ENCODE measurements around the gene DUS2.

DNA sequence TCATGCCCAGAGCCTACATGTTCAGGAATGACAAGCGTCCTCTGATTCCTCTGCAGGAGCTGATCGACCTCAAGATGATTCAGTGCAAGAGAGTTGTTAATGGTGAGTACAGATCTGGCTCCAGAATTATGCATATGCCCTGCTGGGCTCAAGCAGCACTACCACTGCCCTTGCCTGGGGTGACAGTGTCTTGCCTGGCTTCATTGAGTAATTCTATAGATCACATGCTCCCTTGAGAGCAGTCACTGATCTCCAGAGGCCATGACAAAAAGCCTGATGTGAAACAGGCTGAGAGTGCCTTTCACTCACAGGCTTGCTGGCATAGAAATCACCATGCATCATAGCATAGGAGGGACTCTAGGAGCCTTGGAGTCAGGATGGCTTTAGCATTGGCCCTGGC, 26.4 kb downstream of the DUS2 start:
- TF ChIP-seq, protein P1, sequence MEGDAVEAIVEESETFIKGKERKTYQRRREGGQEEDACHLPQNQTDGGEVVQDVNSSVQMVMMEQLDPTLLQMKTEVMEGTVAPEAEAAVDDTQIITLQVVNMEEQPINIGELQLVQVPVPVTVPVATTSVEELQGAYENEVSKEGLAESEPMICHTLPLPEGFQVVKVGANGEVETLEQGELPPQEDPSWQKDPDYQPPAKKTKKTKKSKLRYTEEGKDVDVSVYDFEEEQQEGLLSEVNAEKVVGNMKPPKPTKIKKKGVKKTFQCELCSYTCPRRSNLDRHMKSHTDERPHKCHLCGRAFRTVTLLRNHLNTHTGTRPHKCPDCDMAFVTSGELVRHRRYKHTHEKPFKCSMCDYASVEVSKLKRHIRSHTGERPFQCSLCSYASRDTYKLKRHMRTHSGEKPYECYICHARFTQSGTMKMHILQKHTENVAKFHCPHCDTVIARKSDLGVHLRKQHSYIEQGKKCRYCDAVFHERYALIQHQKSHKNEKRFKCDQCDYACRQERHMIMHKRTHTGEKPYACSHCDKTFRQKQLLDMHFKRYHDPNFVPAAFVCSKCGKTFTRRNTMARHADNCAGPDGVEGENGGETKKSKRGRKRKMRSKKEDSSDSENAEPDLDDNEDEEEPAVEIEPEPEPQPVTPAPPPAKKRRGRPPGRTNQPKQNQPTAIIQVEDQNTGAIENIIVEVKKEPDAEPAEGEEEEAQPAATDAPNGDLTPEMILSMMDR (IDR thresholded peaks at IDR 0.05; ENCODE audit: control extremely low read depth in 1 of 3, insufficient read depth in 1 of 3, low read depth in 1 of 3, low read length in 3 of 3), result no peak
- TF ChIP-seq EZH2 (IDR thresholded peaks at IDR 0.05; ENCODE audit: low read depth, low read length, severe bottlenecking) (no peak), JUN (IDR thresholded peaks at IDR 0.05; ENCODE audit: low read depth, low read length) (no peak), CEBPB (IDR thresholded peaks at IDR 0.05; ENCODE audit: low read depth, low read length) (no peak), MAFK (IDR thresholded peaks at IDR 0.05; ENCODE audit: low read depth, low read length) (no peak), EP300 (IDR thresholded peaks at IDR 0.05; ENCODE audit: borderline replicate concordance in 1 of 2, low read depth in 2 of 2, low read length in 2 of 2) (no peak)
- TF ChIP-seq, protein P2, sequence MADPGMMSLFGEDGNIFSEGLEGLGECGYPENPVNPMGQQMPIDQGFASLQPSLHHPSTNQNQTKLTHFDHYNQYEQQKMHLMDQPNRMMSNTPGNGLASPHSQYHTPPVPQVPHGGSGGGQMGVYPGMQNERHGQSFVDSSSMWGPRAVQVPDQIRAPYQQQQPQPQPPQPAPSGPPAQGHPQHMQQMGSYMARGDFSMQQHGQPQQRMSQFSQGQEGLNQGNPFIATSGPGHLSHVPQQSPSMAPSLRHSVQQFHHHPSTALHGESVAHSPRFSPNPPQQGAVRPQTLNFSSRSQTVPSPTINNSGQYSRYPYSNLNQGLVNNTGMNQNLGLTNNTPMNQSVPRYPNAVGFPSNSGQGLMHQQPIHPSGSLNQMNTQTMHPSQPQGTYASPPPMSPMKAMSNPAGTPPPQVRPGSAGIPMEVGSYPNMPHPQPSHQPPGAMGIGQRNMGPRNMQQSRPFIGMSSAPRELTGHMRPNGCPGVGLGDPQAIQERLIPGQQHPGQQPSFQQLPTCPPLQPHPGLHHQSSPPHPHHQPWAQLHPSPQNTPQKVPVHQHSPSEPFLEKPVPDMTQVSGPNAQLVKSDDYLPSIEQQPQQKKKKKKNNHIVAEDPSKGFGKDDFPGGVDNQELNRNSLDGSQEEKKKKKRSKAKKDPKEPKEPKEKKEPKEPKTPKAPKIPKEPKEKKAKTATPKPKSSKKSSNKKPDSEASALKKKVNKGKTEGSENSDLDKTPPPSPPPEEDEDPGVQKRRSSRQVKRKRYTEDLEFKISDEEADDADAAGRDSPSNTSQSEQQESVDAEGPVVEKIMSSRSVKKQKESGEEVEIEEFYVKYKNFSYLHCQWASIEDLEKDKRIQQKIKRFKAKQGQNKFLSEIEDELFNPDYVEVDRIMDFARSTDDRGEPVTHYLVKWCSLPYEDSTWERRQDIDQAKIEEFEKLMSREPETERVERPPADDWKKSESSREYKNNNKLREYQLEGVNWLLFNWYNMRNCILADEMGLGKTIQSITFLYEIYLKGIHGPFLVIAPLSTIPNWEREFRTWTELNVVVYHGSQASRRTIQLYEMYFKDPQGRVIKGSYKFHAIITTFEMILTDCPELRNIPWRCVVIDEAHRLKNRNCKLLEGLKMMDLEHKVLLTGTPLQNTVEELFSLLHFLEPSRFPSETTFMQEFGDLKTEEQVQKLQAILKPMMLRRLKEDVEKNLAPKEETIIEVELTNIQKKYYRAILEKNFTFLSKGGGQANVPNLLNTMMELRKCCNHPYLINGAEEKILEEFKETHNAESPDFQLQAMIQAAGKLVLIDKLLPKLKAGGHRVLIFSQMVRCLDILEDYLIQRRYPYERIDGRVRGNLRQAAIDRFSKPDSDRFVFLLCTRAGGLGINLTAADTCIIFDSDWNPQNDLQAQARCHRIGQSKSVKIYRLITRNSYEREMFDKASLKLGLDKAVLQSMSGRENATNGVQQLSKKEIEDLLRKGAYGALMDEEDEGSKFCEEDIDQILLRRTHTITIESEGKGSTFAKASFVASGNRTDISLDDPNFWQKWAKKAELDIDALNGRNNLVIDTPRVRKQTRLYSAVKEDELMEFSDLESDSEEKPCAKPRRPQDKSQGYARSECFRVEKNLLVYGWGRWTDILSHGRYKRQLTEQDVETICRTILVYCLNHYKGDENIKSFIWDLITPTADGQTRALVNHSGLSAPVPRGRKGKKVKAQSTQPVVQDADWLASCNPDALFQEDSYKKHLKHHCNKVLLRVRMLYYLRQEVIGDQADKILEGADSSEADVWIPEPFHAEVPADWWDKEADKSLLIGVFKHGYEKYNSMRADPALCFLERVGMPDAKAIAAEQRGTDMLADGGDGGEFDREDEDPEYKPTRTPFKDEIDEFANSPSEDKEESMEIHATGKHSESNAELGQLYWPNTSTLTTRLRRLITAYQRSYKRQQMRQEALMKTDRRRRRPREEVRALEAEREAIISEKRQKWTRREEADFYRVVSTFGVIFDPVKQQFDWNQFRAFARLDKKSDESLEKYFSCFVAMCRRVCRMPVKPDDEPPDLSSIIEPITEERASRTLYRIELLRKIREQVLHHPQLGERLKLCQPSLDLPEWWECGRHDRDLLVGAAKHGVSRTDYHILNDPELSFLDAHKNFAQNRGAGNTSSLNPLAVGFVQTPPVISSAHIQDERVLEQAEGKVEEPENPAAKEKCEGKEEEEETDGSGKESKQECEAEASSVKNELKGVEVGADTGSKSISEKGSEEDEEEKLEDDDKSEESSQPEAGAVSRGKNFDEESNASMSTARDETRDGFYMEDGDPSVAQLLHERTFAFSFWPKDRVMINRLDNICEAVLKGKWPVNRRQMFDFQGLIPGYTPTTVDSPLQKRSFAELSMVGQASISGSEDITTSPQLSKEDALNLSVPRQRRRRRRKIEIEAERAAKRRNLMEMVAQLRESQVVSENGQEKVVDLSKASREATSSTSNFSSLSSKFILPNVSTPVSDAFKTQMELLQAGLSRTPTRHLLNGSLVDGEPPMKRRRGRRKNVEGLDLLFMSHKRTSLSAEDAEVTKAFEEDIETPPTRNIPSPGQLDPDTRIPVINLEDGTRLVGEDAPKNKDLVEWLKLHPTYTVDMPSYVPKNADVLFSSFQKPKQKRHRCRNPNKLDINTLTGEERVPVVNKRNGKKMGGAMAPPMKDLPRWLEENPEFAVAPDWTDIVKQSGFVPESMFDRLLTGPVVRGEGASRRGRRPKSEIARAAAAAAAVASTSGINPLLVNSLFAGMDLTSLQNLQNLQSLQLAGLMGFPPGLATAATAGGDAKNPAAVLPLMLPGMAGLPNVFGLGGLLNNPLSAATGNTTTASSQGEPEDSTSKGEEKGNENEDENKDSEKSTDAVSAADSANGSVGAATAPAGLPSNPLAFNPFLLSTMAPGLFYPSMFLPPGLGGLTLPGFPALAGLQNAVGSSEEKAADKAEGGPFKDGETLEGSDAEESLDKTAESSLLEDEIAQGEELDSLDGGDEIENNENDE (IDR thresholded peaks at IDR 0.05; ENCODE audit: insufficient replicate concordance, low read length), result no peak
- TF ChIP-seq, protein P3, sequence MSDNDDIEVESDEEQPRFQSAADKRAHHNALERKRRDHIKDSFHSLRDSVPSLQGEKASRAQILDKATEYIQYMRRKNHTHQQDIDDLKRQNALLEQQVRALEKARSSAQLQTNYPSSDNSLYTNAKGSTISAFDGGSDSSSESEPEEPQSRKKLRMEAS (IDR thresholded peaks at IDR 0.05), result no peak

Measured in H1 (cell line).